Uterus (tissue), 2 donors: ENCODE data around the gene JAML.

ENCODE experiments used
- CTCF ChIP-seq, 4 experiments: fragments of 200-600 bp in 2 of 4; fragments of 450-650 bp in 2 of 4; sonication (generic) in 2 of 4; IDR thresholded peaks; one replicate each; pipeline ENCODE4 v1.5.1; 2016 to 2019; ENCODE audit warnings: antibody characterized with exemption in 4 of 4, mild to moderate bottlenecking in 2 of 4, moderate library complexity in 1 of 4
- POLR2A ChIP-seq, 2 donors: fragments of 450-650 bp; IDR thresholded peaks; one replicate each; pipeline ENCODE4 v1.6.1; 2016; ENCODE audit warnings: antibody characterized with exemption in 2 of 2, mild to moderate bottlenecking in 1 of 2, moderate library complexity in 1 of 2

GRCh38 chr11:118219244-118219643 is 5.6 kb downstream of the JAML start:
- TF ChIP-seq CTCF (IDR thresholded peaks at IDR 0.05) (no peak), POLR2A (IDR thresholded peaks at IDR 0.05) (no peak)
